PC-9 (cell line): ENCODE measurements around the gene NEU4. TPM values are rescaled to one million over a fixed set of nuclear protein-coding genes. Genes with fewer than 3 reads are reported as not detected.

Source experiments
- BruUV-seq: library from RNA; stranded (reverse); fragments of 400-500 nt; replicated peaks from 2 replicates; lab custom pipeline; 2021; lab: Mats Ljungman, UMichigan
- CTCF ChIA-PET: fragments of 300-600 bp; sonication (Branson Sonifier 250); formaldehyde crosslinking; loops from one replicate; lab custom pipeline; 2022; ENCODE audit warnings: antibody characterized with exemption; lab: Charles Lee
- POLR2A ChIA-PET: fragments of 300-600 bp; sonication (Branson Sonifier 250); formaldehyde crosslinking; loops from one replicate; lab custom pipeline; 2022; ENCODE audit warnings: antibody characterized with exemption; ENCODE audit not compliant: unreplicated experiment; lab: Charles Lee
- DNase-seq, 2 experiments: peaks; one replicate each; pipeline versions ENCODE4 v3.0.0 to v3.0.0-alpha.2; 2015 to 2022; ENCODE audit warnings: mixed read lengths in 1 of 2
- H2AFZ ChIP-seq: fragments of 200-600 bp; sonication (generic); 2 replicates; pipeline ENCODE4 v1.8.1; 2017; ENCODE audit warnings: antibody characterized with exemption
- H3F3A ChIP-seq: fragments of 200-600 bp; sonication (generic); 2 replicates; pipeline ENCODE4 v1.8.1; 2017; ENCODE audit warnings: antibody characterized with exemption, mild to moderate bottlenecking, low read depth; ENCODE audit not compliant: insufficient read depth
- H3K27ac ChIP-seq: fragments of 200-600 bp; sonication (generic); 2 replicates; pipeline ENCODE4 v1.6.1; 2016; ENCODE audit warnings: mixed run types
- H3K27me3 ChIP-seq: fragments of 200-600 bp; sonication (generic); 2 replicates; pipeline ENCODE4 v1.6.1; 2016; ENCODE audit warnings: low read depth, mixed run types; ENCODE audit not compliant: insufficient read depth
- H3K36me3 ChIP-seq: fragments of 200-600 bp; sonication (generic); 2 replicates; pipeline ENCODE4 v1.6.1; 2016; ENCODE audit warnings: low read depth, mixed run types
- H3K4me1 ChIP-seq: fragments of 200-600 bp; sonication (generic); replicated peaks from 2 replicates; pipeline ENCODE4 v1.6.1; 2016; ENCODE audit warnings: mixed run types; ENCODE audit not compliant: insufficient read depth
- H3K4me2 ChIP-seq: fragments of 200-600 bp; sonication (generic); 2 replicates; pipeline ENCODE4 v1.6.1; 2017; ENCODE audit warnings: mixed run types
- H3K4me3 ChIP-seq: fragments of 200-600 bp; sonication (generic); 2 replicates; pipeline ENCODE4 v1.6.1; 2016; ENCODE audit warnings: mixed run types
- H3K79me2 ChIP-seq: fragments of 200-600 bp; sonication (generic); 2 replicates; pipeline ENCODE4 v1.6.1; 2017; ENCODE audit warnings: low read depth, mixed run types
- H3K9me2 ChIP-seq: fragments of 200-600 bp; sonication (generic); 2 replicates; pipeline ENCODE4 v1.8.1; 2017; ENCODE audit warnings: mild to moderate bottlenecking; ENCODE audit not compliant: insufficient read depth
- H3K9me3 ChIP-seq: fragments of 200-600 bp; sonication (generic); 2 replicates; pipeline ENCODE4 v1.8.1; 2016; ENCODE audit warnings: low read depth; ENCODE audit not compliant: insufficient read depth
- H4K20me1 ChIP-seq: fragments of 200-600 bp; sonication (generic); 2 replicates; pipeline ENCODE4 v1.8.1; 2017; ENCODE audit not compliant: insufficient read depth
- CTCF ChIP-seq: fragments of 200-600 bp; sonication (generic); conservative IDR thresholded peaks from 2 replicates; pipeline ENCODE4 v1.6.1; 2017; ENCODE audit warnings: mixed run types, antibody characterized with exemption, mild to moderate bottlenecking, moderate library complexity
- EZH2 ChIP-seq: fragments of 200-600 bp; sonication (generic); IDR thresholded peaks from 2 replicates; pipeline ENCODE4 v1.8.0; 2017; ENCODE audit warnings: antibody characterized with exemption, low read depth
- intact Hi-C: fragments of 100-400 bp; cut with micrococcal nuclease; formaldehyde crosslinking; loops from one replicate; pipeline ENCODE4 v1.10.0; 2022; ENCODE audit not compliant: unreplicated experiment
- total RNA-seq: library from RNA; stranded (reverse); gene quantifications from 2 replicates; pipeline ENCODE4 v1.2.3, GENCODE V29; 2021

Gene NEU4
- total RNA-seq, 1 experiment from 2014 or later = 0.92 TPM

GRCh38 chr2:241834527-241835210 lies 25.7 kb downstream of the NEU4 start:
- Histone ChIP-seq H3K4me2 (no peak overlapping the region), H3K9me2 (no peaks in the 10 kb centered on the region), H3K36me3 (no peaks in the 10 kb centered on the region), H3K4me3 (no peak overlapping the region), H2AFZ (no peak overlapping the region), H3K27me3 (peaks cover 57% of the 10 kb centered on the region), H3F3A (no peaks in the 10 kb centered on the region), H4K20me1 (no peaks in the 10 kb centered on the region), H3K79me2 (no peaks in the 10 kb centered on the region), H3K27ac (no peak overlapping the region), H3K9me3 (no peaks in the 10 kb centered on the region), H3K4me1 (peaks cover 4% of the 10 kb centered on the region; the same call in 1 of the 2 replicates)
- no peak for DNase-seq
- intact Hi-C loops = no loop called here
- no TSS peak for BruUV-seq
- CTCF ChIA-PET = interaction anchor here (0.6 kb wide), 2 partner anchors 12 to 175 kb away, joined by 3 to 6 read pairs; no protein-coding TSS in a partner anchor
- POLR2A ChIA-PET = no interaction called here
- TF ChIP-seq EZH2 = no peak
- TF ChIP-seq CTCF = no peak

GRCh38 chr2:241835611-241836010 lies 26.6 kb downstream of the NEU4 start:
- no peaks in the 10 kb centered on the region for H3F3A ChIP-seq
- no peaks in the 10 kb centered on the region for H3K79me2 ChIP-seq
- DNase-seq = no peak
- CTCF ChIA-PET = no interaction called here
- intact Hi-C loops = no loop called here
- H3K9me2 ChIP-seq = no peaks in the 10 kb centered on the region
- no peak overlapping the region for H3K4me2 ChIP-seq
- H3K27me3 ChIP-seq = peaks cover 59% of the 10 kb centered on the region
- H3K36me3 ChIP-seq = no peaks in the 10 kb centered on the region
- H3K27ac ChIP-seq = no peak overlapping the region
- H2AFZ ChIP-seq = no peak overlapping the region
- H3K4me1 ChIP-seq = peaks cover 4% of the 10 kb centered on the region; the same call in 1 of the 2 replicates
- no TSS peak for BruUV-seq
- TF ChIP-seq CTCF = no peak
- no peak for TF ChIP-seq EZH2
- no peaks in the 10 kb centered on the region for H4K20me1 ChIP-seq
- POLR2A ChIA-PET = no interaction called here
- no peak overlapping the region for H3K4me3 ChIP-seq
- no peaks in the 10 kb centered on the region for H3K9me3 ChIP-seq

GRCh38 chr2:241836292-241836691 lies 27.3 kb downstream of the NEU4 start:
- CTCF ChIA-PET = interaction anchor here (1.0 kb wide), 1 partner anchor 101 kb away, joined by 3 read pairs; no protein-coding TSS in a partner anchor
- intact Hi-C loops = no loop called here
- no peak overlapping the region for H3K4me2 ChIP-seq
- no peaks in the 10 kb centered on the region for H3K9me3 ChIP-seq
- H3K27me3 ChIP-seq = peaks cover 53% of the 10 kb centered on the region
- no peaks in the 10 kb centered on the region for H4K20me1 ChIP-seq
- peaks cover 4% of the 10 kb centered on the region; the same call in 1 of the 2 replicates for H3K4me1 ChIP-seq
- BruUV-seq = no TSS peak
- POLR2A ChIA-PET = no interaction called here
- H3K9me2 ChIP-seq = no peaks in the 10 kb centered on the region
- no peaks in the 10 kb centered on the region for H3K36me3 ChIP-seq
- no peak for DNase-seq
- no peak for TF ChIP-seq EZH2
- no peak for TF ChIP-seq CTCF
- H3F3A ChIP-seq = no peaks in the 10 kb centered on the region
- no peak overlapping the region for H3K4me3 ChIP-seq
- no peak overlapping the region for H3K27ac ChIP-seq
- no peak overlapping the region for H2AFZ ChIP-seq
- no peaks in the 10 kb centered on the region for H3K79me2 ChIP-seq
